ENCODE data around the gene CEP112. TPM values are rescaled to one million over a fixed set of nuclear protein-coding genes. Genes with fewer than 3 reads are reported as not detected.

Gene CEP112
- total RNA-seq, 1 experiment from 2014 or later = 41.6 TPM

GRCh38 chr17:65952015-65952414, 239.9 kb downstream of the CEP112 start:
- peaks cover 38% of the 10 kb centered on the region for H3K36me3 ChIP-seq
- no peak overlapping the region for H3K4me3 ChIP-seq
- no peaks in the 10 kb centered on the region; the same call in 1 of the 2 replicates for H3K9me3 ChIP-seq (replicated peaks)
- H3K27ac ChIP-seq = no peak overlapping the region
- no peaks in the 10 kb centered on the region for H3K4me1 ChIP-seq
- H3K27me3 ChIP-seq = no peaks in the 10 kb centered on the region
- no peak for DNase-seq

GRCh38 chr17:65947831-65948230, 244.1 kb downstream of the CEP112 start:
- Histone ChIP-seq H3K9me3 (replicated peaks) (no peaks in the 10 kb centered on the region; the same call in 1 of the 2 replicates), H3K4me1 (no peaks in the 10 kb centered on the region), H3K4me3 (no peak overlapping the region), H3K27ac (no peak overlapping the region), H3K36me3 (peaks cover 30% of the 10 kb centered on the region), H3K27me3 (no peaks in the 10 kb centered on the region)
- no peak for DNase-seq

GRCh38 chr17:65942592-65942991, 249.3 kb downstream of the CEP112 start:
- H3K27ac ChIP-seq = no peak overlapping the region
- no peaks in the 10 kb centered on the region for H3K27me3 ChIP-seq
- no peaks in the 10 kb centered on the region for H3K9me3 ChIP-seq (replicated peaks)
- H3K36me3 ChIP-seq = no peaks in the 10 kb centered on the region; the same call in none of the 2 replicates
- H3K4me1 ChIP-seq = no peaks in the 10 kb centered on the region
- DNase-seq = no peak
- no peak overlapping the region for H3K4me3 ChIP-seq

- H3K4me1 ChIP-seq = no peaks in the 10 kb centered on the region
- H3K4me3 ChIP-seq = no peak overlapping the region
These were observed 250.5 kb downstream of the CEP112 start for GRCh38 chr17:65941356-65941899.

GRCh38 chr17:65936013-65936412, 255.9 kb downstream of the CEP112 start:
- Histone ChIP-seq H3K27me3 (no peaks in the 10 kb centered on the region), H3K9me3 (replicated peaks) (peaks cover 6% of the 10 kb centered on the region; the same call in 1 of the 2 replicates), H3K27ac (no peak overlapping the region), H3K36me3 (peaks cover 2% of the 10 kb centered on the region; the same call in 1 of the 2 replicates), H3K4me3 (no peak overlapping the region), H3K4me1 (no peaks in the 10 kb centered on the region)
- no peak for DNase-seq

More at GRCh38 chr17:65941356-65941899, 250.5 kb downstream of the CEP112 start:
- Histone ChIP-seq H3K27ac (no peak overlapping the region), H3K36me3 (no peaks in the 10 kb centered on the region; the same call in none of the 2 replicates), H3K27me3 (no peaks in the 10 kb centered on the region), H3K9me3 (replicated peaks) (no peaks in the 10 kb centered on the region)
- no peak for DNase-seq

GRCh38 chr17:65933290-65933689, 258.6 kb downstream of the CEP112 start:
- Histone ChIP-seq H3K36me3 (peaks cover 4% of the 10 kb centered on the region), H3K9me3 (replicated peaks) (peaks cover 6% of the 10 kb centered on the region; the same call in 1 of the 2 replicates), H3K27ac (no peak overlapping the region), H3K4me3 (no peak overlapping the region), H3K27me3 (no peaks in the 10 kb centered on the region), H3K4me1 (no peaks in the 10 kb centered on the region)
- no peak for DNase-seq

GRCh38 chr17:65931246-65932149, 260.4 kb downstream of the CEP112 start:
- H3K27me3 ChIP-seq = no peaks in the 10 kb centered on the region
- H3K36me3 ChIP-seq = peaks cover 22% of the 10 kb centered on the region
- no peak overlapping the region for H3K27ac ChIP-seq
- H3K9me3 ChIP-seq (replicated peaks) = peaks cover 6% of the 10 kb centered on the region; the same call in 1 of the 2 replicates
- no peak overlapping the region for H3K4me3 ChIP-seq
- DNase-seq = no peak
- no peaks in the 10 kb centered on the region for H3K4me1 ChIP-seq

- no peak for DNase-seq
- H3K27ac ChIP-seq = no peak overlapping the region
These were observed 261.7 kb downstream of the CEP112 start for GRCh38 chr17:65930140-65930730.

GRCh38 chr17:65926599-65926998, 265.3 kb downstream of the CEP112 start:
- H3K27me3 ChIP-seq = no peaks in the 10 kb centered on the region
- no peak overlapping the region for H3K27ac ChIP-seq
- H3K4me1 ChIP-seq = no peaks in the 10 kb centered on the region
- H3K36me3 ChIP-seq = peaks cover 41% of the 10 kb centered on the region
- no peak for DNase-seq
- no peaks in the 10 kb centered on the region for H3K9me3 ChIP-seq (replicated peaks)
- no peak overlapping the region for H3K4me3 ChIP-seq

More at GRCh38 chr17:65930140-65930730, 261.7 kb downstream of the CEP112 start:
- Histone ChIP-seq H3K4me1 (no peaks in the 10 kb centered on the region), H3K4me3 (no peak overlapping the region), H3K9me3 (replicated peaks) (peaks cover 6% of the 10 kb centered on the region; the same call in 1 of the 2 replicates), H3K36me3 (peaks cover 35% of the 10 kb centered on the region), H3K27me3 (no peaks in the 10 kb centered on the region)

- Histone ChIP-seq H3K27me3 (no peaks in the 10 kb centered on the region), H3K27ac (no peak overlapping the region), H3K36me3 (peaks cover 39% of the 10 kb centered on the region), H3K9me3 (replicated peaks) (no peaks in the 10 kb centered on the region), H3K4me1 (no peaks in the 10 kb centered on the region), H3K4me3 (no peak overlapping the region)
- no peak for DNase-seq
These were observed 266.2 kb downstream of the CEP112 start for GRCh38 chr17:65925606-65926307.

- no peaks in the 10 kb centered on the region for H3K4me1 ChIP-seq
- no peaks in the 10 kb centered on the region for H3K27me3 ChIP-seq
- H3K4me3 ChIP-seq = no peak overlapping the region
- no peaks in the 10 kb centered on the region for H3K9me3 ChIP-seq (replicated peaks)
- no peak overlapping the region for H3K27ac ChIP-seq
- no peak for DNase-seq
- peaks cover 33% of the 10 kb centered on the region for H3K36me3 ChIP-seq
These were observed 270.9 kb downstream of the CEP112 start for GRCh38 chr17:65920996-65921395.

GRCh38 chr17:65918916-65919315, 273.0 kb downstream of the CEP112 start:
- DNase-seq = no peak
- no peak overlapping the region for H3K27ac ChIP-seq
- H3K9me3 ChIP-seq (replicated peaks) = no peaks in the 10 kb centered on the region

GRCh38 chr17:65918500-65918899, 273.4 kb downstream of the CEP112 start:
- no peak overlapping the region for H3K27ac ChIP-seq
- peaks cover 29% of the 10 kb centered on the region for H3K36me3 ChIP-seq
- no peak for DNase-seq
- no peaks in the 10 kb centered on the region for H3K27me3 ChIP-seq
- H3K4me1 ChIP-seq = no peaks in the 10 kb centered on the region
- H3K4me3 ChIP-seq = no peak overlapping the region
- no peaks in the 10 kb centered on the region for H3K9me3 ChIP-seq (replicated peaks)

More at GRCh38 chr17:65918916-65919315, 273.0 kb downstream of the CEP112 start:
- H3K4me3 ChIP-seq = no peak overlapping the region
- H3K27me3 ChIP-seq = no peaks in the 10 kb centered on the region
- no peaks in the 10 kb centered on the region for H3K4me1 ChIP-seq
- H3K36me3 ChIP-seq = peaks cover 29% of the 10 kb centered on the region

- no peaks in the 10 kb centered on the region for H3K27me3 ChIP-seq
- peaks cover 38% of the 10 kb centered on the region for H3K36me3 ChIP-seq
- no peak overlapping the region for H3K4me3 ChIP-seq
These were observed 274.4 kb downstream of the CEP112 start for GRCh38 chr17:65917560-65917959.

More at GRCh38 chr17:65917560-65917959, 274.4 kb downstream of the CEP112 start:
- no peak overlapping the region for H3K27ac ChIP-seq
- no peaks in the 10 kb centered on the region for H3K4me1 ChIP-seq
- no peak for DNase-seq
- 0 out of 2 replicates have a peak, but pooled peaks cover 2% of the 10 kb centered on the region for H3K9me3 ChIP-seq (replicated peaks)
